Measurements from ENCODE around the gene STXBP1.
A peak's percentile ranks its signal among the peaks of the same experiment; 100 is the strongest.

Gene STXBP1

DNA sequence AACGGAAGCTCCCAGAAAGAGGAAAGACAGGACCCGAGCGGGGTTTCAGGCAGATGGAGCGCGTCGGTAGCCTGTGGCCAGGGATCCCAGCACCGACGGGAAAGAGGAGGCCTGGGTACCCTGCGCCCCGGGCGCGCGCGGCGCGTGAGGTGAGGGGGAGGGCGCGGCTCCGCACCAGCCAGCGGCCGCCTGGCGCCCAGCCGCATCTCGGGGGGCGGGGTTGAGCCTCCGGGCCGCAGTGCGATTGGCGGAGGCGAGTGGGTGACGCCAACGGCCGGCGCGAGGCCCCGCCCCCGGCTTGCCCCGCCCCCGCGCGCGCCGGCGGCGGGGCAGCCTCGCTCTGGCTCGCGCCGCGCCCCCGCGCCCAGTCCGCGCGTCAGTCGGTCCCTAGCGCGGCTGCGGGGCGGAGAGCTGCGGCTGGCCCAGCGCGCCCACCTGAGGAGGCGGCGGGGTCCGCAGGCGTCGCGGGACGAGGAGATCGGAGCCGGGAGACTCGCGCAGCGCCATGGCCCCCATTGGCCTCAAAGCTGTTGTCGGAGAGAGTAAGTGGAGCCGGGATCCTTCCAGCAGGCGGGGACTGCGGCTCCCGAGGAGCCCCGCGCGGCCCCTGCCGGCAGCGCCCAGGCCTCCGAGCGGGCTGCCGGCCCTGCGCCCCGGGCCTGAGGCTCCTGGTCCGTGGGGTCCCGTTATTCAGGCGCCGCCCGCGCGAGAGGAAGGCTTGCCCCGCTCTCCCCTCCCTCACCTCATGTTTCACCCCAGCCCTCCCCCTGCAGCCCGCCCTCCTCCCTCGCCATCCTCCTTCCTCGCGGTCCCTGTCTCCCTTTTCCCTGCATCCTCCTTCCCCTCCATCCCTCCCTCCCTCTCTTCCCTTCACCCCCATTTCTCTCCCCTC, at the start of gene STXBP1:
Gene STXBP1, plus strand, starts transcription at position 379 of the 892 bp plus-strand sequence. Its CDS starts 127 bp downstream, at position 506.
- H3K4me1 ChIP-seq (ENCODE audit: insufficient read depth, low read length), result peaks cover 26% of the 10 kb centered on the region
- H3K27me3 ChIP-seq (ENCODE audit: control insufficient read depth in 1 of 2, insufficient read depth in 2 of 2, low read length in 2 of 2), result no peaks in the 10 kb centered on the region
- peak within 1 kb of the TSS; percentile 85 to 87 for H3K4me3 ChIP-seq (ENCODE audit: low read depth in 1 of 2, low read length in 2 of 2)
- H3K9ac ChIP-seq (ENCODE audit: low read length), result peak within 1 kb of the TSS; percentile 44
- no peaks in the 10 kb centered on the region for H3K9me3 ChIP-seq (ENCODE audit: low read length)
- H3K27ac ChIP-seq (ENCODE audit: low read depth, low read length), result peak within 1 kb of the TSS; percentile 85
- H3K36me3 ChIP-seq (ENCODE audit: insufficient read depth, low read length), result no peaks in the 10 kb centered on the region

DNA sequence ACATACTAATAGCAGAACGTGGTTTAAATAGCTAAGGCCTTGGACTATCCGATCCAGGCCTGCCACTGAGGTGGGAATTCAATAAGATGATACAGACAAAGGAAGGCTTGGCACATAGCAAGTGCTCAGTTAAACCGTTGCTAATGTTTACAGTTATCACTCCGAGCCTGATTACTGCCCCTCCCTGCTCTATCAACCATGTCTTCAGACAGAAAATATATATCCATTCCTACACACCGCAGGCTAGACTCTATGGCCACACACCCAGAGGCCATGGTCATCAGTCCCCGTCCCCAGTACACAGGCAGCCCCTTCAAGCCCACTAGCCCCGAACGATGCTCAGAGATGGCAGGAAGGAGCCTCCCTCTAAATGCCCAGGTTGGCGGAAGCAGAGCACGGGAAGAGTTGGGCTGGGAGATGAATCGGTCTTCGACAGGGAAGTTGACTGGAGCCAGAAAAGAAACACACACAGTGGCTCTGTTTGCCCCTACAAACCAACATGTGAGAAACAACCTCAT, 49.7 kb upstream of the STXBP1 start:
- Histone ChIP-seq H3K36me3 (ENCODE audit: insufficient read depth, low read length) (peaks cover 21% of the 10 kb centered on the region), H3K27me3 (ENCODE audit: control insufficient read depth in 1 of 2, insufficient read depth in 2 of 2, low read length in 2 of 2) (no peaks in the 10 kb centered on the region), H3K4me3 (ENCODE audit: low read depth in 1 of 2, low read length in 2 of 2) (peak overlapping the region in 1 of 2 donors; percentile 2), H3K9ac (ENCODE audit: low read length) (no peak overlapping the region), H3K9me3 (ENCODE audit: low read length) (no peaks in the 10 kb centered on the region), H3K27ac (ENCODE audit: low read depth, low read length) (peak overlapping the region; percentile 40), H3K4me1 (ENCODE audit: insufficient read depth, low read length) (peaks cover 63% of the 10 kb centered on the region)

DNA sequence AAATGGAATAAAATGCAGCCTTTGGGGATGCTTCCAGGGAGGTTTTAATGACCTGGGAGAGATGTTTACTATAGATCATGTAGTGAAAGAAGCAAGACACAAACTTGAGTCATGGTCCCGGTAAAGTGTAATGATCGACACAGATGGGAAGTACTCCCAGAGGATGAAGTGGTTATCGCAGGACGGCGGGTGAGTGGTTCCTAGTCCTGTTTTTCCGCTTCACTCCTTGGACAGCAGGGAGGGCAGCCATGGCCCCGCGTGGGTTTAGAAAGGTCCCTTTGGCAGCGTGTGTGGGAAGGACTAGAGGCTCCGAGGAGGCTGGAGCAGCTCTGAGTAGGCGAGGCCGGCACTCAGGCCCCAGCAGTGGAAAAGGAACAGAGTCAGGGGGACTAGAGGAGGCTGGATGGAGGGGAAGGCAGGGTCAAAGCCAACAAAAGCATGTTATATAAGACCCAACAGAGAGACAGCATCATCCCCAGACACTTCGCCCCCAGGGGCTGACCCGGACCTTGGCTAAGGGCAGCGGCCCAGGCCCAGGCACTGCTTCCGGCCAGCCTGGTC, 49.2 kb upstream of the STXBP1 start:
- Histone ChIP-seq H3K27me3 (ENCODE audit: control insufficient read depth in 1 of 2, insufficient read depth in 2 of 2, low read length in 2 of 2) (no peaks in the 10 kb centered on the region), H3K36me3 (ENCODE audit: insufficient read depth, low read length) (peaks cover 21% of the 10 kb centered on the region), H3K9ac (ENCODE audit: low read length) (no peak overlapping the region), H3K27ac (ENCODE audit: low read depth, low read length) (peak overlapping the region; percentile 40), H3K4me3 (ENCODE audit: low read depth in 1 of 2, low read length in 2 of 2) (peak overlapping the region in 1 of 2 donors; percentile 8), H3K9me3 (ENCODE audit: low read length) (no peaks in the 10 kb centered on the region), H3K4me1 (ENCODE audit: insufficient read depth, low read length) (peaks cover 63% of the 10 kb centered on the region)

DNA sequence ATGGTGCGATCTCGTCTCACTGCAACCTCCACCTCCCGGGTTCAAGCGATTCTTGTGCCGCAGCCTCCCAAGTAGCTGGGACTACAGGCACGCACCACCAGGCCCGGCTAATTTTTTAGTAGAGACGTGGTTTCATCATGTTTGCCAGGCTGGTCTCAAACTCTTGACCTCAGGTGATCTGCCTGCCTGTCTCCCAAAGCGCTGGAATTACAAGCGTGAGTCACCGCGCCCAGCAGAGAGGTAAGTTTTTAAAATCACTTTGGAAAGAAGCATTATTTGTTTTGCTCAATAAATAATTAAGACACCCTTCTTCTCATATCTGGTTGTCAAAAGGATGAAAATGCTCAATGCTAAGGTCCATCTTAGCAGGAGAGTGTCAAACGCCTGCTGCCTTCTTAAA, 48.5 kb upstream of the STXBP1 start:
- Histone ChIP-seq H3K9ac (ENCODE audit: low read length) (no peak overlapping the region), H3K27me3 (ENCODE audit: control insufficient read depth in 1 of 2, insufficient read depth in 2 of 2, low read length in 2 of 2) (no peaks in the 10 kb centered on the region), H3K4me1 (ENCODE audit: insufficient read depth, low read length) (peaks cover 58% of the 10 kb centered on the region), H3K27ac (ENCODE audit: low read depth, low read length) (no peak overlapping the region), H3K4me3 (ENCODE audit: low read depth in 1 of 2, low read length in 2 of 2) (no peak overlapping the region), H3K9me3 (ENCODE audit: low read length) (no peaks in the 10 kb centered on the region), H3K36me3 (ENCODE audit: insufficient read depth, low read length) (peaks cover 21% of the 10 kb centered on the region)

DNA sequence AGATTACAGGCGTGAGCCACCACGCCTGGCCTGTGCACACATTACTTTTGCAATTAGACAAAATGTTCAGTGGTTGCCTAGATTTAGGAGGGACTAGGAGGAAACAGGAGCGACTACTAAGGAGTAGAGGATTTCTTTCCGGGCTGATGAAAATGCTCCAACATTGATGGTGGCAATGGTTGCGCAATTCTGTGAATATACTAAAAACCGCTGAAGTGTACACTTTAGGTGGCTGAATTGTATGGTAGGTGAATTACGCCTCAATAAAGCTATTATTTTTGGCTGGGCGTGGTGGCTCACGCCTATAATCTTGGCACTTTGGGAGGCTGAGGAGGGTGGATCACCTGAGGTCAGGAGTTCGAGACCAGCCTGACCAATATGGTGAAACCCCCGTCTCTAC, 46.8 kb upstream of the STXBP1 start:
- Histone ChIP-seq H3K4me1 (ENCODE audit: insufficient read depth, low read length) (peaks cover 67% of the 10 kb centered on the region), H3K27ac (ENCODE audit: low read depth, low read length) (no peak overlapping the region)

DNA sequence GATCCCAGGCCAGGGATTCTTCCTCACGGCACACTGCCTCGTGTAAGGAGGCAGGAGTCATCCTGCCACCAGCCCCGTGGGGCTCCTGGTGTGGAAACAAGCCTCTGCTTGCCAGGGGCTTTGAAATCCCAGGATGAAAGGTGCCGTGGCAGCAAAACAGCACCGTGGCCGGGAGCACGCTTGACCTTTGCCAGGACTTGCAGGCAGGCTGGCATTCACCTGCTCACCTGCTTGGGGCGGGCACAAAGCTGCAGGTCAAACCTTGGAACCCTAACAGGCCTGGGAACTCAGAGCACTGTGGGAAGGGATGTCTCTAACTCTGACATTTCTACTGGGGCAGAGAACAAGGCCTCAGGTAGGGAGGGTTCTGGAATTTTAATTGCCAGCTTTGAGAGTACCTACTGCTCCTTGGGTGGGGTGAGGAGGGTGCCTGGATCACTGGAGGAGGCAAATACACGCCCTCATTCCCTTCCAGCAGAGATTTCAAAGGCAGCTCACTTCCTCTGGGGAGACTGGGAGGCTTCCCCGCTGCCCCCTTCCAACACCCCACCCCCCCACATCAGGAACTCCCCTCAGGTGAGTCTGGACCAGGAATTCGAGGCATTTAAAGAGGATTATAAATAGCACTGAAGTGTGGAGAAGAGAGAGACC, 45.6 kb upstream of the STXBP1 start:
- peaks cover 58% of the 10 kb centered on the region for H3K4me1 ChIP-seq (ENCODE audit: insufficient read depth, low read length)
- H3K9ac ChIP-seq (ENCODE audit: low read length), result peak overlapping the region; percentile 75
- H3K9me3 ChIP-seq (ENCODE audit: low read length), result no peaks in the 10 kb centered on the region
- no peaks in the 10 kb centered on the region for H3K27me3 ChIP-seq (ENCODE audit: control insufficient read depth in 1 of 2, insufficient read depth in 2 of 2, low read length in 2 of 2)
- peak overlapping the region; percentile 87 for H3K4me3 ChIP-seq (ENCODE audit: low read depth in 1 of 2, low read length in 2 of 2)
- peak overlapping the region; percentile 91 for H3K27ac ChIP-seq (ENCODE audit: low read depth, low read length)
- no peaks in the 10 kb centered on the region for H3K36me3 ChIP-seq (ENCODE audit: insufficient read depth, low read length)

More for the DNA sequence above, 46.8 kb upstream of the STXBP1 start:
- Histone ChIP-seq H3K27me3 (ENCODE audit: control insufficient read depth in 1 of 2, insufficient read depth in 2 of 2, low read length in 2 of 2) (no peaks in the 10 kb centered on the region), H3K9ac (ENCODE audit: low read length) (no peak overlapping the region), H3K36me3 (ENCODE audit: insufficient read depth, low read length) (peaks cover 8% of the 10 kb centered on the region), H3K4me3 (ENCODE audit: low read depth in 1 of 2, low read length in 2 of 2) (no peak overlapping the region), H3K9me3 (ENCODE audit: low read length) (no peaks in the 10 kb centered on the region)

DNA sequence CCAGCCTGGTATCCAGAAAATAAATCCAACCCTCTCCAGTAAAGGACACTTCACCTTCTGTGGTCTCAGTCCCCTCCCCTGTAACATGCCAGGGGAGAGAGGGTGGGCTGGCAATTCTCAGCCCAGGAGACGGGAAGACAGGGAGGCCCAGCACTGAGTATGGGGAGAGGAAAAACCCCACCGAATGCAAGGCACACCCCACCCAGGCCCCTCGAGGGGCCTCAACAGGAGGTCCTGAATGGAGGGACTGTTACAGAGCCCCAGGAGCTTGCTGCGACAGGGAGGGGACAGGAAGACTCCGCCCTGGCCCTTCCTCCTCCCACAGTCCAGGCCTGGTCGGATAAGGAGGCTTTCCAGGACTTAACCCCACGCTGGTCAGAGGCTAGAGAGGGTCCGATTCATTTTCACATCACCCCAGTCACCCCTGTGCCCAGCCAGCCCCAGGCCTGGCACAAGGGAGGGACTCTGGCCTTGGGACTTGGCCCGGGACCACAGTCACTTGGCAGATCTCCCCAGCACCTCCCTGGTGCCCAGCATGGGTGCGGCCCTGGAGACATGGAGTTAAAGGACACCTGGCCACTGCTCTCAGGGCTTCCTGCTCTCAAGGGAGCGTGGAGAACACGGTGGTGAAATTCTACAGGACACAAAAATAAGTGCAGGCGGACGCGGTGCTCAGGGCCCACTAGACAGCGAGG, 44.9 kb upstream of the STXBP1 start:
- H3K9me3 ChIP-seq (ENCODE audit: low read length), result no peaks in the 10 kb centered on the region
- H3K4me3 ChIP-seq (ENCODE audit: low read depth in 1 of 2, low read length in 2 of 2), result peak overlapping the region; percentile 87
- H3K27ac ChIP-seq (ENCODE audit: low read depth, low read length), result peak overlapping the region; percentile 91
- H3K27me3 ChIP-seq (ENCODE audit: control insufficient read depth in 1 of 2, insufficient read depth in 2 of 2, low read length in 2 of 2), result no peaks in the 10 kb centered on the region
- no peaks in the 10 kb centered on the region for H3K36me3 ChIP-seq (ENCODE audit: insufficient read depth, low read length)
- peaks cover 51% of the 10 kb centered on the region for H3K4me1 ChIP-seq (ENCODE audit: insufficient read depth, low read length)
- peak overlapping the region; percentile 77 for H3K9ac ChIP-seq (ENCODE audit: low read length)

DNA sequence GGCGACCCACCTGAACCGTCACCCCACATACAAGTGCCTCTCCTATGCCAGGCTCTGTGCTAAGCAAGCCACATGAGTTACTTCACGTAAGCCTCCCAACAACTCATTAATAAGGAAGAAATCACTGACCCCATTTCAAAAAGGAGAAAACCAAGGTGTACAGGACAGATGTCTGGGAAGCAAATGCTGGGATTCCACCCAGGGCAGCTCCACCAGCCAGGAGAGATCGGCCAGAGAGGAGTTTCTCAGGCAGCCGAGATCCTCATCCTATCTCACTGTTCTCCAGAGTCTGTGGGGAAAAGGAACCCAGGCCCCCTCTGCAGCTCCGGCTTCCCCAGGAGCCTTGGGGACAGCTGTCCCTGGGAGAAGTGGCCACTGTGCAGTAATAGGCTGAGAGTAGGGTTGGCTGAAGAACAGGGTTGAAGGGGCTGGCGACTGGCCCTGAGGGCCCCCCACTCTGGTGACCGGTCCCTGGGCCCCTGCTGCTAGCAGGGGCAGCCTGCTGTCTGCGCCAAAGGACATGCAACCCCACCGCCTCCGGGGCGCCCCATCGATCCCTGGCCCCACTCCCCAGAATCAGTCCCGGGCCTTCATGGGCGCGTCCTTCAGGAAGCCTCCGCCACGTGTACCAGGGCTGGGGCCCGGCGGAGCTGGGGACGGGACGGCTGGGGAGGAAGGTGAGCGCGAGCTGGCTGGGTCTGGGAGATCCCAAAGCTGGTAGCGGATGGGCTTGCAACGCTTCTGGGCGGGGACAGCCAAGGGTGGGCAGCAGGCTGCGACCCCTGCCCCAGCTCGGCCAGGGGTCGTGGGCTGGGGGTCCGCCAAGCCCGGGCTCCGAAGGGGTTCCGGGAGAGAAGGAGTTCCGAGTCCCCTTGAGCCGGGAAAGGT, 44.1 kb upstream of the STXBP1 start:
- no peaks in the 10 kb centered on the region for H3K9me3 ChIP-seq (ENCODE audit: low read length)
- no peaks in the 10 kb centered on the region for H3K36me3 ChIP-seq (ENCODE audit: insufficient read depth, low read length)
- H3K4me3 ChIP-seq (ENCODE audit: low read depth in 1 of 2, low read length in 2 of 2), result peak overlapping the region; percentile 87
- peak overlapping the region; percentile 91 for H3K27ac ChIP-seq (ENCODE audit: low read depth, low read length)
- no peaks in the 10 kb centered on the region for H3K27me3 ChIP-seq (ENCODE audit: control insufficient read depth in 1 of 2, insufficient read depth in 2 of 2, low read length in 2 of 2)
- peaks cover 43% of the 10 kb centered on the region for H3K4me1 ChIP-seq (ENCODE audit: insufficient read depth, low read length)
- H3K9ac ChIP-seq (ENCODE audit: low read length), result peak overlapping the region; percentile 77

DNA sequence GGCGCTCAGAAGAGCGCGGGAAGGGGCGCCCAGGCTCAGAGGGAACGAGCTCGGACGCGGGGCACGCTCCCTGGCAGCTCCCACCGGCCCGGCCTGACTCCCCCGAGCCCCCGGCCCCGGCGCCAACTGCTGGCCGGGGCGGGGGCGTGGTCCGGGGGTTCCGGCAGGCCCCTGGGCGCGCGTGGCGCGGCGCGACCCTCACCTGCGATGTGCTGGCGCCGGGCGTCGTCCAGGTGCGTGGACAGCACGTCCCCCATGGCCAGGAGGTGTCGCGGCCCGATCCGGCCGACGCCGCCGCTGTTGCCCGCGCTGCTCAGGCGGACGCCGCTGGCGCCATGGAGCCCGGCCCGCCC, 43.5 kb upstream of the STXBP1 start:
- no peaks in the 10 kb centered on the region for H3K27me3 ChIP-seq (ENCODE audit: control insufficient read depth in 1 of 2, insufficient read depth in 2 of 2, low read length in 2 of 2)
- peaks cover 37% of the 10 kb centered on the region for H3K4me1 ChIP-seq (ENCODE audit: insufficient read depth, low read length)
- H3K9me3 ChIP-seq (ENCODE audit: low read length), result no peaks in the 10 kb centered on the region
- no peaks in the 10 kb centered on the region for H3K36me3 ChIP-seq (ENCODE audit: insufficient read depth, low read length)
- peak overlapping the region; percentile 87 for H3K4me3 ChIP-seq (ENCODE audit: low read depth in 1 of 2, low read length in 2 of 2)
- H3K9ac ChIP-seq (ENCODE audit: low read length), result peak overlapping the region; percentile 77
- H3K27ac ChIP-seq (ENCODE audit: low read depth, low read length), result peak overlapping the region; percentile 91
